ENCODE measurements around the gene DDR2. TPM values are rescaled to one million over a fixed set of nuclear protein-coding genes. Genes with fewer than 3 reads are reported as not detected.

The DDR2 gene
- total RNA-seq, 2 donors from 2014 or later, result 14.2 to 27.0 TPM

GRCh38 chr1:162701286-162701685, 69.0 kb downstream of the DDR2 start:
- H3K9me3 ChIP-seq, result no peaks in the 10 kb centered on the region
- no peaks in the 10 kb centered on the region for H3K36me3 ChIP-seq
- no peak overlapping the region for H3K27ac ChIP-seq
- intact Hi-C loops (cut with DNase I), result no loop called here
- no peak for DNase-seq (ENCODE audit: low spot score)
- H3K4me3 ChIP-seq, result no peak overlapping the region
- H3K4me1 ChIP-seq (replicated peaks), result no peaks in the 10 kb centered on the region
- WGBS, result 63% methylated on average over 1 of the region's 1 CpG
- no peak for TF ChIP-seq POLR2A (IDR thresholded peaks at IDR 0.05)
- no peak for TF ChIP-seq CTCF (IDR thresholded peaks at IDR 0.05)
- TF ChIP-seq POLR2AphosphoS5 (IDR thresholded peaks at IDR 0.05), result no peak
- H3K27me3 ChIP-seq (replicated peaks; ENCODE audit: insufficient read depth), result no peaks in the 10 kb centered on the region

- no peaks in the 10 kb centered on the region for H3K4me1 ChIP-seq (replicated peaks)
- WGBS, result 70% methylated on average over 2 of the region's 2 CpGs
- intact Hi-C loops (cut with DNase I), result no loop called here
- no peaks in the 10 kb centered on the region for H3K9me3 ChIP-seq
- H3K27ac ChIP-seq, result no peak overlapping the region
- H3K27me3 ChIP-seq (replicated peaks; ENCODE audit: insufficient read depth), result no peaks in the 10 kb centered on the region
- no peaks in the 10 kb centered on the region for H3K36me3 ChIP-seq
- TF ChIP-seq POLR2A (IDR thresholded peaks at IDR 0.05), result no peak
- no peak for TF ChIP-seq CTCF (IDR thresholded peaks at IDR 0.05)
- no peak for TF ChIP-seq POLR2AphosphoS5 (IDR thresholded peaks at IDR 0.05)
- no peak overlapping the region for H3K4me3 ChIP-seq
- no peak for DNase-seq (ENCODE audit: low spot score)
These were observed 70.4 kb downstream of the DDR2 start for GRCh38 chr1:162702628-162703027.

- WGBS, result 96% methylated on average over 4 of the region's 4 CpGs
- intact Hi-C loops (cut with DNase I), result no loop called here
- Histone ChIP-seq H3K4me3 (no peak overlapping the region), H3K9me3 (no peaks in the 10 kb centered on the region), H3K27me3 (replicated peaks; ENCODE audit: insufficient read depth) (no peaks in the 10 kb centered on the region), H3K4me1 (replicated peaks) (no peaks in the 10 kb centered on the region), H3K27ac (no peak overlapping the region), H3K36me3 (no peaks in the 10 kb centered on the region)
- DNase-seq (ENCODE audit: low spot score), result no peak
- no peak for TF ChIP-seq CTCF (IDR thresholded peaks at IDR 0.05)
- no peak for TF ChIP-seq POLR2AphosphoS5 (IDR thresholded peaks at IDR 0.05)
- no peak for TF ChIP-seq POLR2A (IDR thresholded peaks at IDR 0.05)
These were observed 71.4 kb downstream of the DDR2 start for GRCh38 chr1:162703708-162704107.

GRCh38 chr1:162704673-162705424, 72.6 kb downstream of the DDR2 start:
- H3K27ac ChIP-seq, result no peak overlapping the region
- 82% methylated on average over 11 of the region's 11 CpGs for WGBS

More at GRCh38 chr1:162704673-162705424, 72.6 kb downstream of the DDR2 start:
- TF ChIP-seq POLR2A (IDR thresholded peaks at IDR 0.05) (no peak), POLR2AphosphoS5 (IDR thresholded peaks at IDR 0.05) (no peak), CTCF (IDR thresholded peaks at IDR 0.05) (no peak)
- H3K9me3 ChIP-seq, result no peaks in the 10 kb centered on the region
- intact Hi-C loops (cut with DNase I), result no loop called here
- no peaks in the 10 kb centered on the region for H3K4me1 ChIP-seq (replicated peaks)
- no peaks in the 10 kb centered on the region for H3K27me3 ChIP-seq (replicated peaks; ENCODE audit: insufficient read depth)
- H3K4me3 ChIP-seq, result no peak overlapping the region
- no peak for DNase-seq (ENCODE audit: low spot score)
- H3K36me3 ChIP-seq, result no peaks in the 10 kb centered on the region
